ENCODE results near the gene KCNK7. TPM values are rescaled to one million over a fixed set of nuclear protein-coding genes. Genes with fewer than 3 reads are reported as not detected.

The KCNK7 gene
- total RNA-seq, 4 donors from 2014 or later: 0.26 to 5.8 TPM; not detected in 2

DNA sequence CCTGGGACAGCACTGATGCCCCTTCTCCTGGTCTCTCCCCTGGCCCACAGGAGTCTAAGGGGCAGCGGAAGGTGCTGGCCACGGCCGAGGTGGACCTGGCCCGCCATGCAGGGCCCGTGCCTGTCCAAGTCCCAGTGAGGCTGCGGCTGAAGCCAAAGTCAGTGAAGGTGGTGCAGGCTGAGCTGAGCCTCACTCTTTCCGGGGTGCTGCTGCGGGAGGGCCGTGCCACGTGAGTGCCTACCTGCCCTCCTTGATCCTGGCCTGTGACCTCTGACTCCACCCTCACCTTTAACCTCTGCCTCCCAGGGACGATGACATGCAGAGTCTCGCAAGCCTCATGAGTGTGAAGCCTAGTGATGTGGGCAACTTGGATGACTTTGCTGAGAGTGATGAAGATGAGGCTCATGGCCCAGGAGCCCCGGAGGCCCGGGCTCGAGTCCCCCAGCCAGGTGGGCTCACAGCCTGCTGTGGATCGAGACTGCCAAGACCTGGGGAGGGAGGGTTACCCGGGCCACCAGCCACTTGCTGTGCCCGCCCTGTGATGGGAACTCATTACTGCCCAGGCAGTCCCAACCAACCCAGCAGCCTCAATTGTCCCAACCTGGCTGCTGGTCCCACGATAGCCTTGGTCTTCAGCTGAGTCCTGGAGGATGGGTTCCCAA, 15.4 kb downstream of the KCNK7 start:
- Histone ChIP-seq H3K36me3 (no peaks in the 10 kb centered on the region), H3K27ac (no peak overlapping the region), H3K27me3 (no peaks in the 10 kb centered on the region), H3K4me3 (no peak overlapping the region), H3K4me1 (peaks cover 0 to 23% of the 10 kb centered on the region in 2 donors), H3K9me3 (no peaks in the 10 kb centered on the region)
- intact Hi-C loops (cut with DNase I; ENCODE audit: low total_unique reads): loop anchor here (10.0 kb wide), 1 partner anchor 45 kb away; no protein-coding TSS in a partner anchor
- TF ChIP-seq POLR2A (IDR thresholded peaks at IDR 0.05): no peak
- DNase-seq: no peak

DNA sequence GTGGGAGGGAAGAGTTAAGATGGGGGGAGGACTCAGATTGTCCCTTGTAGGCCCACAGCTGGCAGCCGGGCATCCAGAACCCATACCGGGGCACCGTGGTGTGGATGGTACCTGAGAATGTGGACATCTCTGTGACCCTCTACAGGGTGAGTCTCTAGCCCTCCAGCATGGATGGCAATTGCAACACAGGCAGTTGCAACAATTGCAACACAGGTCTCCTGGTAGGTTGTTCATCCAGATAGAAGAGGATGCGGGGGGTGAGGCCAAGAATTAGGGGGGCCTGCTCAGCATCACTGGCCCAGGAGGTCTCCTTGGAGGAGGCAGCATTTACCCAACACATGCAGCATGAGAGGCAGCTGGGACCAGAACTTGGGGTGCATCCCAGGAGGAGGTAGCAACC, 16.3 kb downstream of the KCNK7 start:
- H3K4me3 ChIP-seq: no peak overlapping the region
- no peak for TF ChIP-seq POLR2A (IDR thresholded peaks at IDR 0.05)
- TF ChIP-seq, protein P1, sequence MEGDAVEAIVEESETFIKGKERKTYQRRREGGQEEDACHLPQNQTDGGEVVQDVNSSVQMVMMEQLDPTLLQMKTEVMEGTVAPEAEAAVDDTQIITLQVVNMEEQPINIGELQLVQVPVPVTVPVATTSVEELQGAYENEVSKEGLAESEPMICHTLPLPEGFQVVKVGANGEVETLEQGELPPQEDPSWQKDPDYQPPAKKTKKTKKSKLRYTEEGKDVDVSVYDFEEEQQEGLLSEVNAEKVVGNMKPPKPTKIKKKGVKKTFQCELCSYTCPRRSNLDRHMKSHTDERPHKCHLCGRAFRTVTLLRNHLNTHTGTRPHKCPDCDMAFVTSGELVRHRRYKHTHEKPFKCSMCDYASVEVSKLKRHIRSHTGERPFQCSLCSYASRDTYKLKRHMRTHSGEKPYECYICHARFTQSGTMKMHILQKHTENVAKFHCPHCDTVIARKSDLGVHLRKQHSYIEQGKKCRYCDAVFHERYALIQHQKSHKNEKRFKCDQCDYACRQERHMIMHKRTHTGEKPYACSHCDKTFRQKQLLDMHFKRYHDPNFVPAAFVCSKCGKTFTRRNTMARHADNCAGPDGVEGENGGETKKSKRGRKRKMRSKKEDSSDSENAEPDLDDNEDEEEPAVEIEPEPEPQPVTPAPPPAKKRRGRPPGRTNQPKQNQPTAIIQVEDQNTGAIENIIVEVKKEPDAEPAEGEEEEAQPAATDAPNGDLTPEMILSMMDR (IDR thresholded peaks at IDR 0.05): no peak
- intact Hi-C loops (cut with DNase I; ENCODE audit: low total_unique reads): no loop called here
- no peak for DNase-seq
- no peak overlapping the region for H3K27ac ChIP-seq
- no peaks in the 10 kb centered on the region for H3K36me3 ChIP-seq
- no peaks in the 10 kb centered on the region for H3K27me3 ChIP-seq
- H3K4me1 ChIP-seq: peaks cover 0 to 23% of the 10 kb centered on the region in 2 donors
- no peaks in the 10 kb centered on the region for H3K9me3 ChIP-seq

DNA sequence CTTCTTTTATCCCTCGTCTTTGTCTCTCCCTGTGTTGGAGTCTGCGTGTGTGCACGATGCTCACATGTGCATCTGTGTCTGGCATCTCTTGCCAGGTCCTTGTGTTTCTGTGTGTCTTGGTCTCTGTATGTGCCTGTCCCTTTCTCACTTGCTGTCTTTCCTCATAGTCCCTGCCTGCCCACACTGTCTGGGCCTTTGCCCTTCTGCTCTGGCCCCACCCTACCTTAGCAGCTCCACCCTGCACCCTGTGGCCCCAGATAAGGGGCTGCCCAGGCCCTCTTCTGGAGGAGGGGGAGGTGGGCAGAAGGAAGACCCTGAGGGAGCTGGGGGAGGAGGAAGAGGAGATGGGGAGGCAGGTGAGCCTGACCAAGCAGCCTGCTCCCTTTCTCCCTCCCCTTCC, 16.9 kb downstream of the KCNK7 start:
- H3K36me3 ChIP-seq: no peaks in the 10 kb centered on the region
- H3K4me1 ChIP-seq: peaks cover 0 to 26% of the 10 kb centered on the region in 2 donors
- intact Hi-C loops (cut with DNase I; ENCODE audit: low total_unique reads): no loop called here
- TF ChIP-seq POLR2A (IDR thresholded peaks at IDR 0.05): no peak
- TF ChIP-seq, protein P1 (IDR thresholded peaks at IDR 0.05): no peak
- DNase-seq: no peak
- peak overlapping the region; percentile 1 to 92 for H3K27ac ChIP-seq
- H3K9me3 ChIP-seq: no peaks in the 10 kb centered on the region
- no peaks in the 10 kb centered on the region for H3K27me3 ChIP-seq
- H3K4me3 ChIP-seq: no peak overlapping the region

DNA sequence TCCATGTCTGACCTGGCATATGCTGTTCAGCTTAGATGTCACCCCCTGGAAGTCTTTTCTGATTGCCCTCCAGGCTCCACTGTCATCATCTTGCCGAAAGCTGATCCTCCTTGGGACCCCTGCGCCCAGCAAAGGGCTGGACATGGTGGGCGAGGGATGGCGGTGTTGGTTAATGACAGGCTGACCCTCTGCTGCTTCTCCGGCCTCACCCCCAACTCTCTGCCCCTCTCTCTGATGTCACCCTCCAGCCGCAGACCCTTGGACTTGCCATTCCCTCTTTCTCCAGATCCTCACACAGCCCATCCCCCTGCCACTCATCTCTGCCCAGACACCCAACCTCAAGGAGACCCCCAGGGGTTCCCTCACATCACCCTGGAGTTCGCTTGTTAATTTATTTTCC, 17.5 kb downstream of the KCNK7 start:
- DNase-seq: no peak
- peaks cover 0 to 31% of the 10 kb centered on the region in 2 donors for H3K4me1 ChIP-seq

DNA sequence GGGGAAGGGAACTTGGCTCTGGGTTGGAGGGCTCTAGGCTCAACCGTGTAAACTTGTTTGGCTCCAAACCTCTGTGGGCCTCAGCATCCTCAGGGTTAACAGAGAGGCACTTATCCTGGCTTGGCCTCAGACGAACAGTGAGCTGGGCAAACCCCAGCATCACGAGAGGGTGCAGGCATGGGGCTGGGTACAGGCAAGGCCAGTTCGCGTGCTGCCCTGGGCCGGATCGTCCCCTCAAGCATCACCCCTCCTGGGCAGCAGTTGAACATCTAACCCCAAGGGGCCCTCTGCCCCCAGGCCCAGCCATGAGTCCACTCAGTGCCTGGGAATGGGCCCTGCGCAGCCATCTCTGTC, 17.9 kb downstream of the KCNK7 start:
- Histone ChIP-seq H3K4me3 (peak overlapping the region; percentile 56 to 70), H3K9me3 (no peaks in the 10 kb centered on the region), H3K27me3 (no peaks in the 10 kb centered on the region), H3K4me1 (peaks cover 0 to 32% of the 10 kb centered on the region in 2 donors), H3K27ac (peak overlapping the region; percentile 84 to 92), H3K36me3 (no peaks in the 10 kb centered on the region)
- DNase-seq: no peak
- TF ChIP-seq POLR2A (IDR thresholded peaks at IDR 0.05): no peak
- TF ChIP-seq, protein P1 (IDR thresholded peaks at IDR 0.05): no peak
- intact Hi-C loops (cut with DNase I; ENCODE audit: low total_unique reads): no loop called here

More for the DNA sequence above, 17.5 kb downstream of the KCNK7 start:
- intact Hi-C loops (cut with DNase I; ENCODE audit: low total_unique reads): no loop called here
- no peaks in the 10 kb centered on the region for H3K9me3 ChIP-seq
- no peaks in the 10 kb centered on the region for H3K27me3 ChIP-seq
- no peak overlapping the region for H3K4me3 ChIP-seq
- H3K36me3 ChIP-seq: no peaks in the 10 kb centered on the region
- peak overlapping the region; percentile 84 to 92 for H3K27ac ChIP-seq
- no peak for TF ChIP-seq POLR2A (IDR thresholded peaks at IDR 0.05)
- TF ChIP-seq, protein P1 (IDR thresholded peaks at IDR 0.05): no peak

Measured in uterus (tissue), 4 donors.